Subcutaneous abdominal adipose tissue (tissue), 5 donors: ENCODE results near the gene TTC16.
"Not testable (repeated sequence)": the region's sequence is repeated elsewhere in the genome, so short reads cannot be mapped to it uniquely, and the experiment has no call there.

Source experiments
- H3K27ac ChIP-seq: one replicate; pipeline ENCODE4 v1.7.0; 2013; ENCODE audit warnings: low read depth, mild to moderate bottlenecking, inconsistent platforms, low read length, moderate library complexity
- H3K27me3 ChIP-seq, 5 donors: one replicate each; pipeline ENCODE4 v1.7.0; 2013; ENCODE audit warnings: low read length in 5 of 5, inconsistent platforms in 1 of 5; ENCODE audit not compliant: control insufficient read depth in 5 of 5, insufficient read depth in 4 of 5
- H3K36me3 ChIP-seq, 5 donors: one replicate each; pipeline ENCODE4 v1.7.0; 2013; ENCODE audit warnings: low read length in 5 of 5; ENCODE audit not compliant: control insufficient read depth in 5 of 5, insufficient read depth in 5 of 5
- H3K4me1 ChIP-seq, 5 donors: one replicate each; pipeline ENCODE4 v1.7.0; 2013; ENCODE audit warnings: low read length in 5 of 5, mild to moderate bottlenecking in 3 of 5, moderate library complexity in 1 of 5; ENCODE audit not compliant: control insufficient read depth in 5 of 5, insufficient read depth in 5 of 5
- H3K4me3 ChIP-seq, 5 donors: one replicate each; pipeline ENCODE4 v1.7.0; 2013; ENCODE audit warnings: low read length in 5 of 5, low read depth in 1 of 5
- H3K9ac ChIP-seq, 5 donors: one replicate each; pipeline ENCODE4 v1.7.0; 2013; ENCODE audit warnings: low read length in 5 of 5, mild to moderate bottlenecking in 4 of 5, moderate library complexity in 3 of 5
- H3K9me3 ChIP-seq, 5 donors: one replicate each; pipeline ENCODE4 v1.7.0; 2013; ENCODE audit warnings: low read length in 5 of 5; ENCODE audit not compliant: control insufficient read depth in 5 of 5
- donor health status: healthy.
- donor health status: healthy.
- donor health status: healthy.
- donor health status: healthy.
- donor health status: healthy.

Gene TTC16

GRCh38 chr9:127753148-127753547, 37.3 kb downstream of the TTC16 start:
- no peak overlapping the region for H3K4me3 ChIP-seq

GRCh38 chr9:127753622-127754021, 37.7 kb downstream of the TTC16 start:
- Histone ChIP-seq H3K27ac (no peak overlapping the region), H3K9ac (peak overlapping the region in 1 of 5 donors; percentile 30), H3K4me3 (no peak overlapping the region), H3K27me3 (peaks cover 5 to 17% (median 14%) of the 10 kb centered on the region in 5 donors), H3K4me1 (peaks cover 0 to 47% (median 0%) of the 10 kb centered on the region in 5 donors), H3K36me3 (peaks cover 0 to 41% (median 32%) of the 10 kb centered on the region in 5 donors), H3K9me3 (no peaks in the 10 kb centered on the region)

More at GRCh38 chr9:127753148-127753547, 37.3 kb downstream of the TTC16 start:
- Histone ChIP-seq H3K27ac (no peak overlapping the region), H3K36me3 (peaks cover 0 to 46% (median 34%) of the 10 kb centered on the region in 5 donors), H3K27me3 (peaks cover 5 to 17% (median 14%) of the 10 kb centered on the region in 5 donors), H3K4me1 (peaks cover 0 to 43% (median 0%) of the 10 kb centered on the region in 5 donors), H3K9me3 (no peaks in the 10 kb centered on the region), H3K9ac (no peak overlapping the region)

- no peak overlapping the region for H3K4me3 ChIP-seq
- peak overlapping the region in 1 of 5 donors; percentile 30 for H3K9ac ChIP-seq
- peaks cover 5 to 17% (median 14%) of the 10 kb centered on the region in 5 donors for H3K27me3 ChIP-seq
- H3K4me1 ChIP-seq, result peaks cover 0 to 53% (median 0%) of the 10 kb centered on the region in 5 donors
- no peak overlapping the region for H3K27ac ChIP-seq
- no peaks in the 10 kb centered on the region for H3K9me3 ChIP-seq
- H3K36me3 ChIP-seq, result peaks cover 0 to 37% (median 25%) of the 10 kb centered on the region in 5 donors
Measured at GRCh38 chr9:127754099-127755060, 38.5 kb downstream of the TTC16 start.

- Histone ChIP-seq H3K4me1 (peaks cover 0 to 60% (median 0%) of the 10 kb centered on the region in 5 donors), H3K4me3 (peak overlapping the region in 1 of 5 donors; percentile 22), H3K27me3 (peaks cover 5 to 17% (median 14%) of the 10 kb centered on the region in 5 donors), H3K9ac (no peak overlapping the region), H3K27ac (no peak overlapping the region), H3K9me3 (no peaks in the 10 kb centered on the region), H3K36me3 (peaks cover 0 to 29% (median 17%) of the 10 kb centered on the region in 5 donors)
Measured at GRCh38 chr9:127755061-127756060, 39.5 kb downstream of the TTC16 start.

- Histone ChIP-seq H3K36me3 (peaks cover 0 to 21% (median 8%) of the 10 kb centered on the region in 5 donors), H3K27me3 (peaks cover 5 to 17% (median 14%) of the 10 kb centered on the region in 5 donors)
Measured at GRCh38 chr9:127756233-127756632, 40.4 kb downstream of the TTC16 start.

GRCh38 chr9:127756776-127757175, 40.9 kb downstream of the TTC16 start:
- Histone ChIP-seq H3K27me3 (peaks cover 5 to 17% (median 14%) of the 10 kb centered on the region in 5 donors), H3K4me1 (peaks cover 0 to 73% (median 3%) of the 10 kb centered on the region in 5 donors), H3K36me3 (peaks cover 0 to 16% (median 8%) of the 10 kb centered on the region in 5 donors)
- H3K9me3 ChIP-seq, H3K27ac ChIP-seq, H3K9ac ChIP-seq, H3K4me3 ChIP-seq: not testable (repeated sequence)

More at GRCh38 chr9:127756233-127756632, 40.4 kb downstream of the TTC16 start:
- Histone ChIP-seq H3K4me1 (peaks cover 0 to 68% (median 3%) of the 10 kb centered on the region in 5 donors), H3K9ac (no peak overlapping the region), H3K27ac (no peak overlapping the region), H3K4me3 (no peak overlapping the region), H3K9me3 (no peaks in the 10 kb centered on the region)

GRCh38 chr9:127758843-127759242, 43.0 kb downstream of the TTC16 start:
- H3K9ac ChIP-seq, result peak overlapping the region in 1 of 5 donors; percentile 28

GRCh38 chr9:127761061-127761460, 45.2 kb downstream of the TTC16 start:
- peak overlapping the region in 1 of 5 donors; percentile 67 for H3K9ac ChIP-seq

More at GRCh38 chr9:127758843-127759242, 43.0 kb downstream of the TTC16 start:
- Histone ChIP-seq H3K4me3 (no peak overlapping the region), H3K4me1 (peaks cover 0 to 71% (median 17%) of the 10 kb centered on the region in 5 donors), H3K36me3 (peaks cover 0 to 6% (median 3%) of the 10 kb centered on the region in 5 donors), H3K27ac (no peak overlapping the region), H3K9me3 (no peaks in the 10 kb centered on the region), H3K27me3 (peaks cover 5 to 12% (median 9%) of the 10 kb centered on the region in 5 donors)

GRCh38 chr9:127761491-127761956, 45.6 kb downstream of the TTC16 start:
- peak overlapping the region; percentile 60 for H3K27ac ChIP-seq
- peaks cover 0 to 2% (median 0%) of the 10 kb centered on the region in 5 donors for H3K27me3 ChIP-seq
- H3K36me3 ChIP-seq, result peaks cover 0 to 9% (median 2%) of the 10 kb centered on the region in 5 donors
- H3K9ac ChIP-seq, result peak overlapping the region in 1 of 5 donors; percentile 67
- H3K4me1 ChIP-seq, result peaks cover 0 to 75% (median 24%) of the 10 kb centered on the region in 5 donors
- no peaks in the 10 kb centered on the region for H3K9me3 ChIP-seq
- peak overlapping the region in 3 of 5 donors; percentile 44 to 58 (median 46) for H3K4me3 ChIP-seq

More at GRCh38 chr9:127761061-127761460, 45.2 kb downstream of the TTC16 start:
- peak overlapping the region; percentile 60 for H3K27ac ChIP-seq
- H3K9me3 ChIP-seq, result no peaks in the 10 kb centered on the region
- H3K4me3 ChIP-seq, result peak overlapping the region in 3 of 5 donors; percentile 44 to 58 (median 46)
- peaks cover 0 to 75% (median 24%) of the 10 kb centered on the region in 5 donors for H3K4me1 ChIP-seq
- H3K36me3 ChIP-seq, result peaks cover 0 to 6% (median 2%) of the 10 kb centered on the region in 5 donors
- peaks cover 0 to 2% (median 0%) of the 10 kb centered on the region in 5 donors for H3K27me3 ChIP-seq
